Caco-2 (cell line): ENCODE results near the gene EXT2. TPM values are rescaled to one million over a fixed set of nuclear protein-coding genes. Genes with fewer than 3 reads are reported as not detected.

ENCODE experiments used
- BruUV-seq: library from RNA; stranded (reverse); fragments of 400-500 nt; replicated peaks from 2 replicates; lab custom pipeline; 2021; lab: Mats Ljungman, UMichigan
- CTCF ChIA-PET: fragments of 300-600 bp; sonication (Branson Sonifier 250); formaldehyde crosslinking; loops from one replicate; lab custom pipeline; 2022; ENCODE audit warnings: antibody characterized with exemption; lab: Charles Lee
- POLR2A ChIA-PET: fragments of 300-600 bp; sonication (Branson Sonifier 250); formaldehyde crosslinking; loops from one replicate; lab custom pipeline; 2022; ENCODE audit warnings: antibody characterized with exemption; lab: Charles Lee
- DNase-seq, 2 experiments: peaks; one replicate each; pipeline versions ENCODE4 v3.0.0 to v3.0.0-alpha.2; 2020 to 2022
- H3K27me3 ChIP-seq: replicated peaks from 2 replicates; pipeline ENCODE4 v1.6.0; 2011; ENCODE audit warnings: low read length; ENCODE audit not compliant: control insufficient read depth, insufficient read depth
- H3K36me3 ChIP-seq: 2 replicates; pipeline ENCODE4 v1.5.1; 2011; ENCODE audit warnings: low read length; ENCODE audit not compliant: control insufficient read depth, insufficient read depth
- H3K4me1 ChIP-seq: fragments of 250-450 bp; sonication (Bioruptor Pico); 2 replicates; pipeline ENCODE4 v1.5.1; 2020; ENCODE audit warnings: mild to moderate bottlenecking
- H3K4me3 ChIP-seq: 2 replicates; pipeline ENCODE4 v1.5.1; 2011; ENCODE audit warnings: low read depth, mild to moderate bottlenecking, control low read depth, low read length
- H3K9me3 ChIP-seq: fragments of 250-450 bp; sonication (Bioruptor Pico); 2 replicates; pipeline ENCODE4 v1.5.1; 2020; ENCODE audit warnings: mild to moderate bottlenecking, moderate library complexity
- H3K27ac Mint-ChIP-seq: one replicate; pipeline ENCODE4 v1.8.0; 2022; ENCODE audit warnings: mixed read lengths; ENCODE audit not compliant: unreplicated experiment
- H3K27me3 Mint-ChIP-seq: one replicate; pipeline ENCODE4 v1.8.0; 2022; ENCODE audit warnings: mixed read lengths; ENCODE audit not compliant: insufficient read depth, unreplicated experiment
- H3K36me3 Mint-ChIP-seq: one replicate; pipeline ENCODE4 v1.8.0; 2022; ENCODE audit warnings: mild to moderate bottlenecking, mixed read lengths; ENCODE audit not compliant: insufficient read depth, unreplicated experiment
- H3K4me1 Mint-ChIP-seq: one replicate; pipeline ENCODE4 v1.8.0; 2022; ENCODE audit warnings: low read depth, mixed read lengths; ENCODE audit not compliant: unreplicated experiment
- H3K4me3 Mint-ChIP-seq: one replicate; pipeline ENCODE4 v1.8.0; 2022; ENCODE audit warnings: mild to moderate bottlenecking, moderate library complexity, mixed read lengths; ENCODE audit not compliant: unreplicated experiment
- H3K9me3 Mint-ChIP-seq: one replicate; pipeline ENCODE4 v1.8.0; 2022; ENCODE audit warnings: mixed read lengths; ENCODE audit not compliant: unreplicated experiment
- CTCF ChIP-seq, 2 experiments: fragments of 200-600 bp in 1 of 2; IDR thresholded peaks; 1 replicate in 1 of 2; 2 replicates in 1 of 2; pipeline versions ENCODE4 v1.5.1 to v1.8.0; 2011 to 2022; ENCODE audit warnings: antibody characterized with exemption in 1 of 2, control low read depth in 1 of 2, inconsistent platforms in 1 of 2, low read depth in 1 of 2, low read length in 1 of 2, mild to moderate bottlenecking in 1 of 2, moderate library complexity in 1 of 2; ENCODE audit not compliant: insufficient read depth in 1 of 2, severe bottlenecking in 1 of 2, unreplicated experiment in 1 of 2
- intact Hi-C: fragments of 100-400 bp; cut with micrococcal nuclease; formaldehyde crosslinking; loops from one replicate; pipeline ENCODE4 v1.10.0; 2022; ENCODE audit not compliant: unreplicated experiment
- total RNA-seq: library from RNA; stranded (reverse); gene quantifications from 2 replicates; pipeline ENCODE4 v1.2.3, GENCODE V29; 2022

EXT2 gene
- total RNA-seq, 1 experiment from 2014 or later, result 83.3 TPM

GRCh38 chr11:44137057-44137456 is 41.6 kb downstream of the EXT2 start:
- Histone ChIP-seq H3K9me3 (no peaks in the 10 kb centered on the region), H3K36me3 (no peaks in the 10 kb centered on the region), H3K4me3 (no peak overlapping the region), H3K4me1 (peaks cover 10% of the 10 kb centered on the region; the same call in 1 of the 2 replicates), H3K27me3 (no peaks in the 10 kb centered on the region)
- Mint-ChIP-seq H3K27ac (no peak overlapping the region), H3K4me3 (no peak overlapping the region), H3K36me3 (peaks cover 17% of the 10 kb centered on the region), H3K27me3 (no peaks in the 10 kb centered on the region), H3K4me1 (peaks cover 18% of the 10 kb centered on the region), H3K9me3 (no peaks in the 10 kb centered on the region)
- CTCF ChIA-PET, result no interaction called here
- BruUV-seq, result no TSS peak
- intact Hi-C loops, result no loop called here
- no peak for TF ChIP-seq CTCF (IDR thresholded peaks at IDR 0.05; ENCODE audit: insufficient read depth in 1 of 2, low read depth in 1 of 2, low read length in 1 of 2, severe bottlenecking in 1 of 2, unreplicated experiment in 1 of 2)
- DNase-seq, result no peak
- POLR2A ChIA-PET, result no interaction called here

GRCh38 chr11:44138286-44138685 is 42.8 kb downstream of the EXT2 start:
- H3K36me3 Mint-ChIP-seq, result peaks cover 12% of the 10 kb centered on the region
- Histone ChIP-seq H3K4me1 (peaks cover 10% of the 10 kb centered on the region; the same call in 1 of the 2 replicates), H3K4me3 (no peak overlapping the region), H3K36me3 (no peaks in the 10 kb centered on the region), H3K27me3 (no peaks in the 10 kb centered on the region), H3K9me3 (no peaks in the 10 kb centered on the region)
- no peaks in the 10 kb centered on the region for H3K27me3 Mint-ChIP-seq
- CTCF ChIA-PET, result no interaction called here
- no peak for DNase-seq
- BruUV-seq, result no TSS peak
- no peaks in the 10 kb centered on the region for H3K9me3 Mint-ChIP-seq
- TF ChIP-seq CTCF (IDR thresholded peaks at IDR 0.05; ENCODE audit: insufficient read depth in 1 of 2, low read depth in 1 of 2, low read length in 1 of 2, severe bottlenecking in 1 of 2, unreplicated experiment in 1 of 2), result no peak
- H3K4me3 Mint-ChIP-seq, result no peak overlapping the region
- POLR2A ChIA-PET, result no interaction called here
- peaks cover 18% of the 10 kb centered on the region for H3K4me1 Mint-ChIP-seq
- intact Hi-C loops, result no loop called here
- no peak overlapping the region for H3K27ac Mint-ChIP-seq

DNA sequence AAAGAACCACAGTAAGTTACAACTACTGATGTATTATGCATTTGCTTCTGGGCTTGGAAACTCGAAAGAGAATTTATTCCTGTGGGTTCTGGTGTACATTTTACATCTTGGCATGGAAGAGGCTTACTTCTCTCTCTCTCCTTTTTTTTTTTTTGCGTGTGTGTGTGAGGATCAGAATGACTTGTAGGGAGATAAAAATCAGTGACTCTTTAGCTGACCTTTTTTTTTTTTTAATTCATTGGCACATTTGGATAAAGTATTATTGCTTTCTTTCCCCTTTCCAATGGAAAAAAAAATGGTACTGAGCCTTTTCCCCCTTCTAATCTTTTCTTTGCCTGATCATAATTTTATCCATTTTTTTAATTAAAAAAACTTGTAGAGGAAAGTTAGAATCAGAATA is 43.5 kb downstream of the EXT2 start:
- POLR2A ChIA-PET, result no interaction called here
- Mint-ChIP-seq H3K27me3 (no peaks in the 10 kb centered on the region), H3K36me3 (peaks cover 7% of the 10 kb centered on the region), H3K4me1 (peaks cover 18% of the 10 kb centered on the region), H3K9me3 (no peaks in the 10 kb centered on the region), H3K4me3 (no peak overlapping the region), H3K27ac (no peak overlapping the region)
- Histone ChIP-seq H3K9me3 (no peaks in the 10 kb centered on the region), H3K27me3 (no peaks in the 10 kb centered on the region), H3K4me1 (peaks cover 14% of the 10 kb centered on the region), H3K4me3 (no peak overlapping the region), H3K36me3 (no peaks in the 10 kb centered on the region)
- intact Hi-C loops, result no loop called here
- TF ChIP-seq CTCF (IDR thresholded peaks at IDR 0.05; ENCODE audit: insufficient read depth in 1 of 2, low read depth in 1 of 2, low read length in 1 of 2, severe bottlenecking in 1 of 2, unreplicated experiment in 1 of 2), result no peak
- no TSS peak for BruUV-seq
- no peak for DNase-seq
- CTCF ChIA-PET, result no interaction called here
